ENCODE results near the gene ZNF677.
A peak's percentile ranks its signal among the peaks of the same experiment; 100 is the strongest.
"Not testable (repeated sequence)": the region's sequence is repeated elsewhere in the genome, so short reads cannot be mapped to it uniquely, and the experiment has no call there.

The ZNF677 gene

DNA sequence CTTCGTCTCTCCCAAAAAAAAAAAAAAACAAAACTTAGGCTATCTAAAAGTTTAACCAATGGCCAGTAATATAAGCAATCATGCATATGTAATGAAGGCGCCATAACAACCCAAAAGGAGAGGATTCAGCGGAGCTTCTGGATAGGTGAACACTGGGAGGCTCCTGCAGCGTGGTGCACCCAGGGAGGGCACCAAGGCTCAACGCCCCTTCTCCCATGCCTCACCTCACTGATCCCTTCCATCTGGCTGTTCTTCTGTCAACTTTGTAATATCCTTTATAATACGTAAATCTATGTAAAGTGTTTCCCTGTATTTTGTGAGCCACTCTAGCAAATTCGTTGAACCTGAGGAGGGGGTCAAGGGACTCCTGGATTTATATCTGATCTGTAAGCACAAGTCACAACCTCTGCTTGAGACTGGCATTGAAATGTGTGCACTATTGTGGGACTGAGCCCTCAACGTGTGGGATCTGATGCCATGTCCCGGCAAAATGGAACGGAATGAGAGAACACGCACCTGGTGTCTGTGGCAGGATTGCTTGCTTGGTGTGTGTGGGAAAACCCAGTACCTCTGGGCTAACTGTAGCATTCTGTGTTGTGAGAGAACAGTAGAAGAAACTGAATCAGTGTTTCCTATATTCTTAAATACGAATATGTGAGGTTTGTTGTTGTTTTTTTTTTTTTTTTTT is 61.0 kb downstream of the ZNF677 start:
- no peak for DNase-seq (ENCODE audit: low spot score)

DNA sequence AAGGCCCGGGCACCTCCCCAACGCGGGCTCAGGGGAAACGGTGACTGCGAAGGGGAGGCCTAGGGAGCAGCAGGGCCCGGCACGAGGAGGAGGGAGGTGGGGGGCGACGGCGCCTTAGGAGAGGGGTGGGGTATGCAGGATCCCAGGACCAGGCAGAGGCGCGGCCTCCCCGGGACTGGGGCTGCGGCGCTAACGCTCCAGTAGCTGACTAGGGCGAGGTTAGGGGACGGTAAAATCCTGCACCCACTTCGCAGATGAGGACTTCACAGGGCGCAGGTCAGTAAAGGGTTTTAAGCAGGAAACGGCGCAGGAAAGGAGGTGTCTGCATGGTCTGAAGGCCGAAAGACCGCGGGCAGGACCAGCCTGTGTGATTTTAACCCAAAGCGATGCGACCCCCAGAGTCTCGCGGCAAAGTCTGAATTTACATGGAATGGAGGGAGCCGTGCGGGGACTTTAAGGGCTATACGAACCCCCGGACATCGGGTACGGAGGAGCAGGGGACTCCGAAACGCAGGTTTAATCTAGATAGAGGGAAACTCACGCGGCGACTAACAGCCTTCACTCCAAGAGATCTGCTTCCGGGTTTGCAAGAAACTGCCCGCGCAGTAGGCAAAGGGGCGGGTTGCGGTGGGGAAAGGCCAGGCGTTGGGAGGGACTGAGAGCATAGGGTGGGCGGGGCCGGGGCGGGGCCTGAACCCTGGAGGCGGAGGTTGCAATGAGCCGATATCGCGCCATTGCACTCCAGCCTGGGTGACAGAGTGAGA is 61.7 kb downstream of the ZNF677 start, which contains the start of gene ZNF665:
Gene ZNF665 (minus strand): TSS at position 588 of the 764 bp plus-strand sequence. CDS start 10,460 bp downstream, outside the sequence.
- DNase-seq (ENCODE audit: low spot score), result peak; percentile 88

DNA sequence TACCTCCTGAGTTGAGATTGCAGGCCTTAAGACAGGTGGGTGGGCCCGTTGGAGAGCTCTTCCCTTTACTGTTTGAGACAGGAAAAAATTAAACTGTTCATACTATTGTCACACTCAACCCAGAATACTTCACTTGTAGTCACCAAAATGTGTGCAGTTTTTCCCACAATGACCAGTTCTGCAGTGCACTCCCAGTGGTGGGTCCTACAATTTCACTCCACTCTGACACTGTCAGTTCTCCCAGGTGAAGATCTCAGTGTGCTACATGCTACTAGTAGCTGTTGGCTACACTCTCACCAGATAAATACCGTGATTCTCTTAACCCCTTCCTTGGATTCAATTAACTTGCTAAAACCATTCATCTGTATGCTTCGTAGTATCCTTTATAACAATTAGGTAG is 64.4 kb downstream of the ZNF677 start:
- no peak for DNase-seq (ENCODE audit: low spot score)

DNA sequence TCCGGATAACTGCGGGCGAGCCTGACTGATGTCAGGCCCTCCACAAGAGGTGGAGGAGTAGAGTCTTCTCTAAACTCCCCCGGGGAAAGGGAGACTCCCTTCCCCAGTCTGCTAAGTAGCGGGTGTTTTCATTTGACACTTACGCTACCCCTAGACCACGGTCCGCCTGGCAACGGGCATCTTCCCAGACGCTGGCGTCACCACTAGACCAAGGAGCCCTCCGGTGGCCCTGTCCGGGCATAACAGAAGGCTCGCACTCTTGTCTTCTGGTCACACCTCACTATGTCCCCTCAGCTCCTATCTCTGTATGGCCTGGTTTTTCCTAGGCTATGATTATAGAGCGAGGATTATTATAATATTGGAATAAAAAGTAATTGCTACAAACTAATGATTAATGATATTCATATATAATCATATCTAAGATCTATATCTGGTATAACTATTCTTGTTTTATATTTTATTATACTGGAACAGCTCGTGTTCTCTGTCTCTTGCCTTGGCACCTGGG is 64.9 kb downstream of the ZNF677 start:
- not testable (repeated sequence) for DNase-seq (ENCODE audit: low spot score)
